HG02852 (cell line): Measurements from ENCODE around the gene GSPT1.
"Not testable (repeated sequence)": the region's sequence is repeated elsewhere in the genome, so short reads cannot be mapped to it uniquely, and the experiment has no call there.

Experiments used
- ATAC-seq: cut with Tn5 transposase; IDR thresholded peaks from one replicate; pipeline ENCODE4 v1.9.1; 2021; ENCODE audit warnings: mild to moderate bottlenecking, moderate library complexity; ENCODE audit not compliant: unreplicated experiment

GSPT1 gene

GRCh38 chr16:11862489-11862888 lies 53.3 kb downstream of the GSPT1 start:
- no peak for ATAC-seq

GRCh38 chr16:11857161-11857560 lies 58.6 kb downstream of the GSPT1 start:
- ATAC-seq, result no peak

DNA sequence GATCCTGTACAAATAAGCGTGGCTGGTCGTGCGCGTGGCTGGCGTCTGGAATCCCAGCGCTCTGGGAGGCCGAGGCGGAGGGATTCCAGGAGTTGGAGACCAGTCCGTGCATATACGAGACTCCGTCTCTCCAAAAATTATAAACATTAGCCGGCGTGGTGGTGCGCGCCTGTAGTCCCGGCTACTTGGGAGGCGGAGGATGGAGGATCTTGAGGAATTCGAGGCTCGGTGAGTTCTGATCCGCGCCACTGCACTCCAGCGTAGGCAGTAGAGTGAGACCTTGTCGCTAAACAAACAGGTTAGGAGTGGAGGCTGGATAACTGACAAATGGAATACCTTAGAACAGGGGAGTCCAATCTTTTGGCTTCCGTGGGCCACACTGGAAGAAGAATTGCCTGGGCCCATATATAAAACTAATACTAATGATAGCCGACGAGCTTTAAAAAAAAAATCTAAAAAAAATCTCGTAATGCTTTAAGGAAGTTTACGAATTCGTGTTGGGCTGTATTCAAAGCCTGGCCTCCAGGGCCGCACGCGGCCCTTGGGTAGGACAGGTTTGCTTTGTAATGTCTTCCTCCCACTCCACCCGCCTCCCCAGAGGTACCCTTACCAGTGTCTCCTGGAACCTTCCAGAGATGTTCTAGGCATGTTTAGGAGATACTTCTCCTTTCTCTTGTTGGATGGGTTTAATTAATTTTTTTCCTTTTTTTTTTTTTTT lies 63.5 kb downstream of the GSPT1 start:
- no peak for ATAC-seq

- ATAC-seq, result peak; percentile 83
Measured at GRCh38 chr16:11851294-11852091, 64.3 kb downstream of the GSPT1 start, which contains the start of gene RSL1D1. TSS of gene RSL1D1 (minus strand) at chr16:11851542. CDS start at chr16:11851512, 30 bp downstream.

GRCh38 chr16:11848842-11849241 lies 66.9 kb downstream of the GSPT1 start:
- no peak for ATAC-seq

- ATAC-seq, result no peak
Measured at GRCh38 chr16:11844499-11844898, 71.3 kb downstream of the GSPT1 start.

DNA sequence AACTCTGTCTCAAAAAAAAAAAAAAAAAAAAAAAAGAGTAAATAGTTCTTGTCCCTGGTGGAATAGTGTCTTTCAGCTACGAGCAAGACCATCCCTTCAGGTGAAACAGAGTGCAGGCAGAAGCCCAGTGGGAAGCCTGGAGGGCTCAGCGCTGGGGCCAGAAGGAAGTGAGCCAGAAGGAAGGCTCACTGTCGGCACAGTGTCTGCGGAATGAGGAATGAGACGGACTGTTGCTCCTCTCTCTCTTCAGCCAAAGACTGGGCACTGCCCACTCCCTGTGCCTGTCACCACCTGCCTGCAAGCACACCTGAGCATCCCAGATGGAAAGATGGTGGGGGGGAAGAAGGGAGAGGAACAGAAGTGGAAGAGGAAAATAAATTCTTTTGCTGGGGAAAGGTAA lies 71.9 kb downstream of the GSPT1 start:
- no peak for ATAC-seq

- ATAC-seq, result no peak
Measured at GRCh38 chr16:11843206-11843605, 72.5 kb downstream of the GSPT1 start.

DNA sequence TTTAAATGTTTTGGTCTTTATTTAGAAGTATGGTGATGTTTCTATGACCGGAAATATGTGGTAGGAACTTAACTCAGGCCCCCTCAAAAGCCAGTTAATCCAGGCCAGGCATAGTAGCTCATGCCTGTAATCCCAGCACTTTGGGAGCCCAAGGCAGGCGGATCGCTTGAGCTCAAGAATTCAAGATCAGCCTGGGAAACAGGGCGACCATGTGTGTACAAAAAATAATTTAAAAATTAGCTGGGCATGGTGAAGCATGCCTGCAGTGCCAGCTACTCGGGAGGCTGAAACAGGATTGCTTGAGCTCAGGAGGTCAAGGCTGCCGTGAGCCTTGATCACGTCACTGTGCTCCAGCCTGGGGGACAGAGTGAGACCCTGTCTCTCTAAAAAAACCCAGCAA lies 74.7 kb downstream of the GSPT1 start:
- no peak for ATAC-seq

GRCh38 chr16:11836650-11837244 lies 79.0 kb downstream of the GSPT1 start:
- ATAC-seq, result no peak

DNA sequence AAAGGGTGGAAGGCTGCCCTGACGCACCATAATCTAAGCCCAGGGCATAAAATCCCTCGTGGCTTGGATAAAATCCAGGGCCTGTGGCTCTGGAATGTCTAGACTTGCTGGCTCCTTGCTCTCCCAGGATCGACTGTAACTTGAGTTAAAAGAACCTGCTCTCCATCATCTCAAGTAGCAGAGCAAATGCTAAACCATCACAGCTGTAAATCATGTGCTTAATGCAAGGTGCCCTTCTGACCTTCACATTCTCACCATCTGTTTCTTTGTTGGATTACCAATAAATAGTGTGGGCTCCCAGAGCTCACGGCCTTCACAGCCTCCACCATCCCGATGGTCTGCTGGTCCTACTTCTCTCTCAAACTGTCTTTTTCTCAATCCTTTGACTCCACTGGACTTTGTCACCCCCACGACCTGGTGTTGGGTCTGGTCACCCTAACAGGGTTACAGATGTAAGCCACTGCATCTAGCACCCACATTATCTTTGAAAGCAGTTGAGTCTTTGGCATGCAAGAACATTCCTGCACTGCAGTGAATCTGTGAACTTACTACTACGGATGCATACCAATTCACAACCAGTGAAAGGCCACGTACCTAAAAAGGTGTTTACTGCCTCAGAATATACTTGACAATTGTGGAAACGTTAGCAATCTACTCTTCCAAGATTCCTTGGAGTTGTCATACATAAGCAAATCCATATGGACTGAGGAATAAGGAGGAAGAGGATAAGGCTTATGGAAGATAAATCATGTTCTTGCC lies 79.7 kb downstream of the GSPT1 start:
- no peak for ATAC-seq

DNA sequence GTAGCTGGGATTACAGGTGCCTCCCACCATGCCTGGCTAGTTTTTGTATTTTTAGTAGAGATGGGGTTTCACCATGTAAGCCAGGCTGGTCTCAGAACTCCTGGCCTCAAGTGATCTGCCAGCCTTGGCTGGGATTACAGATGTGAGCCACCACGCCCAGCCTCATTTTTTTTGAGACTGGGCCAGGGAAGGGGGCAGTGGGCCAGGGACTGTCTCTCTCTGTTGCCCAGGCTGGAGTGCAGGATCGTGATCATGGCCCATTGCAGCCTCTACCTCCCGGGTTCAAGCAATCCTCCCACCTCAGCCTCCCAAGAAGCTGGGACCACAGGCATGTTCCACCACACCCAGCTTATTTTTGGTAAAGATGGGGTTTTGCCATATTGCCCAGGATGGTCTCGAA lies 80.4 kb downstream of the GSPT1 start:
- no peak for ATAC-seq

- no peak for ATAC-seq
Measured at GRCh38 chr16:11833951-11834695, 81.6 kb downstream of the GSPT1 start.

- no peak for ATAC-seq
Measured at GRCh38 chr16:11828696-11829095, 87.1 kb downstream of the GSPT1 start.

DNA sequence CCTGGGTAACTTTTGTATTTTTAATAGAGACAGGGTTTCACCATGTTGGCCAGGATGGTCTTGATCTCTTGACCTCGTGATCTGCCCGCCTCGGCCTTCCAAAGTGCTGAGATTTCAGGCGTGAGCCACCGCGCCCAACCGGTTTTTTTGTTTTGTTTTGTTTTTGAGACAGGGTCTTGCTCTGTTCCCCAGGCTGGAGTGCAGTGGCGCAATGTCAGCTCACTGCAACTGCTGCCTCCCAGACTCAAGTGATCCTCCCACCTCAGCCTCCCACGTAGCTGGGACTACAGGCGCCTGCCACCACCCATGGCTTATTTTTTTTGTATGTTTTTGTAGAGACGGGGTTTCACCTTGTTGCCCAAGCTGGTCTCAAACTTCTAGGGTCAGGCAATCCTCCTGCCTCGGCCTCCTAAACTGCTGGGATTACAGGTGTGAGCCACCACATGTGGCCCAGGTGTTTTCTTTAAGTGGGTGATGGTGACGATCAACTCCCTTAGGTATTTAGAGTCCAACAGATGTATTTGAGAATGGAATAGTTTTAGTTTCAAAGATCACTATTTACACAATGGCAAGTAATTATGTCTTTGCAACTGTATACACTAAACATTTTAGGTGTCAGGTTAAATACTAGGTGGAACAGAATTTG lies 90.1 kb downstream of the GSPT1 start:
- ATAC-seq, result not testable (repeated sequence)

GRCh38 chr16:11824362-11824761 lies 91.4 kb downstream of the GSPT1 start:
- no peak for ATAC-seq

DNA sequence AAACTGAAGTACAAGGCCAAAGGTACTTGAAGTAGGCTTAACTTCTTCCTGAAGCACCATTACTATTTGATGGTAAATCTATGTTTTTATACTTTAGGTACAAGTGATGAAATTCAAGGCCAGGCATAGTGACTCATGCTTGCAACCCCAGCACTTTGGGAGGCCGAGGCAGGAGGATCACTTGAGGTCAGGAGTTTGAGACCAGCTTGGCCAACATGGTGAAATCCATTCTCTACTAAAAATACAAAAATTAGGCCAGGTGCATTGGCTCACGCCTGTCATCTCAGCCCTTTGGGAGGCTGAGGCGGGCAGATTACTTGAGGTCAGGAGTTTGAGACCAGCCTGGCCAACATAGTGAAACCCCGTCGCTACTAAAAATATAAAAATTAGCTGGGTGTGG lies 92.1 kb downstream of the GSPT1 start:
- ATAC-seq, result not testable (repeated sequence)

DNA sequence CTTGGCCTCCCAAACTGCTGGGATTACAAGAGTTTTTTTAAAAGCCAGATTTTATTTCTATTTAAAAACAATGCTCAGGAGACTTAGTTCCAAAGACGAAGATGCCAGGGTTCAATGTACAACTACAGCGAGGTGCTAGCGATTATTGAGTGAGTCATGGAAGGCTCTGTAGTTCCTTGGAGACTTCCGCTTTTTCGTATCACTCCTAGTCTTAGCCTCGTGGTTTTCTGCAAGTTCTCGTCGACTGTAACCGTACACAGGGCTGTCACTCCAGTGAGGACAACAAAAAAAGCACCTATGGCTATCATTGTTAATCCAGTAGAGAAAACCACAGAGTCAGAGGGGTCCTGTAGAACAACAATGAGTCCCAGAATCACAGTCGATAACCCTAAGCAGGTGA lies 96.0 kb downstream of the GSPT1 start:
- ATAC-seq, result no peak

GRCh38 chr16:11818970-11819369 lies 96.8 kb downstream of the GSPT1 start:
- ATAC-seq, result not testable (repeated sequence)
